B cell (primary cell): ENCODE data around the gene ENTPD1.

Source experiments
- EZH2 ChIP-seq: IDR thresholded peaks from 2 replicates; pipeline ENCODE4 v1.6.1; 2012; ENCODE audit warnings: borderline replicate concordance, low read depth, mild to moderate bottlenecking, moderate library complexity, low read length; ENCODE audit not compliant: insufficient read depth, poor library complexity, severe bottlenecking
- TF ChIP-seq, protein P1 (sequence below): fragments of 200-600 bp; IDR thresholded peaks from one replicate; pipeline ENCODE4 v1.8.0; 2022; ENCODE audit warnings: antibody characterized with exemption, mild to moderate bottlenecking

DNA sequence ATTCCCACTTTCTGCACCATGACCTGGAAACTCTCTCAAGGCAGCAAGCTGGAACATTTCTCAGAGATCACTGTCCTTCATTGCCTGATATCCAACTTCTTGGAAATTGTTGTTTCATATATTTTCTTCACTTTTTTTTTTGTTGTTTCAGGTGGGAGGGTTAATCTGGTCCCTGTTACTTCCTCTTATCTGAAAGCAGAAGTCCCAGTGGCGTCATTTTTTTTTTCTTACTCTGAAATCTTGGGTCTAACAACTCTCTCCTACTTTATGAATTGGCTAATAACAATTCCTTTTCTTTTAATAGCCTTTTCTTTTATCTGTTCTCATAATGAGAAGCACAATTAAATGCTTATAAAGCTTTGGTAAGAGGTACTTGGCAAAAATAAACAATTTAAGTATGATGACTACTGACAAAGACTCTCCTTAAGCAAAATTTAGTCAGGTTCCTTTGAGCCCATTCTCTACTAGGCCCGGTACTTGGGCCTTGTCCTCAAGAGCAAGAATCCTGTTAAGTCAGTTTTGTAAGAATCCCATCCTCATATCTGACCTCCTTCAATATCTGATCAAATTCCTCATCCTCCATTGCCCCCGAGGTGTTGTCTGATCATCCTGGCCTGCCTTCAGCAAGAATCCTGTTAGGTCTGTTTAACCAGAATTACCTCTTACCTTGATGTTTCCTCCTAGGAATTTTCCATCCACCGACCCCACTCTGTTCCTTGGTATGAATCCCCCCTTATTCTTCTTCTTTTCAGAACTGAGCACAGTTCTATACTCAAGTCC, 140.3 kb downstream of the ENTPD1 start:
- TF ChIP-seq, protein P1, sequence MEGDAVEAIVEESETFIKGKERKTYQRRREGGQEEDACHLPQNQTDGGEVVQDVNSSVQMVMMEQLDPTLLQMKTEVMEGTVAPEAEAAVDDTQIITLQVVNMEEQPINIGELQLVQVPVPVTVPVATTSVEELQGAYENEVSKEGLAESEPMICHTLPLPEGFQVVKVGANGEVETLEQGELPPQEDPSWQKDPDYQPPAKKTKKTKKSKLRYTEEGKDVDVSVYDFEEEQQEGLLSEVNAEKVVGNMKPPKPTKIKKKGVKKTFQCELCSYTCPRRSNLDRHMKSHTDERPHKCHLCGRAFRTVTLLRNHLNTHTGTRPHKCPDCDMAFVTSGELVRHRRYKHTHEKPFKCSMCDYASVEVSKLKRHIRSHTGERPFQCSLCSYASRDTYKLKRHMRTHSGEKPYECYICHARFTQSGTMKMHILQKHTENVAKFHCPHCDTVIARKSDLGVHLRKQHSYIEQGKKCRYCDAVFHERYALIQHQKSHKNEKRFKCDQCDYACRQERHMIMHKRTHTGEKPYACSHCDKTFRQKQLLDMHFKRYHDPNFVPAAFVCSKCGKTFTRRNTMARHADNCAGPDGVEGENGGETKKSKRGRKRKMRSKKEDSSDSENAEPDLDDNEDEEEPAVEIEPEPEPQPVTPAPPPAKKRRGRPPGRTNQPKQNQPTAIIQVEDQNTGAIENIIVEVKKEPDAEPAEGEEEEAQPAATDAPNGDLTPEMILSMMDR = no peak
- no peak for TF ChIP-seq EZH2
